ENCODE results near the gene HCST. TPM values are rescaled to one million over a fixed set of nuclear protein-coding genes. Genes with fewer than 3 reads are reported as not detected.
"Not testable (repeated sequence)": the region's sequence is repeated elsewhere in the genome, so short reads cannot be mapped to it uniquely, and the experiment has no call there.

The HCST gene
- total and polyA plus RNA-seq, 4 donors = 2.0 to 13.3 (median 3.8) TPM

DNA sequence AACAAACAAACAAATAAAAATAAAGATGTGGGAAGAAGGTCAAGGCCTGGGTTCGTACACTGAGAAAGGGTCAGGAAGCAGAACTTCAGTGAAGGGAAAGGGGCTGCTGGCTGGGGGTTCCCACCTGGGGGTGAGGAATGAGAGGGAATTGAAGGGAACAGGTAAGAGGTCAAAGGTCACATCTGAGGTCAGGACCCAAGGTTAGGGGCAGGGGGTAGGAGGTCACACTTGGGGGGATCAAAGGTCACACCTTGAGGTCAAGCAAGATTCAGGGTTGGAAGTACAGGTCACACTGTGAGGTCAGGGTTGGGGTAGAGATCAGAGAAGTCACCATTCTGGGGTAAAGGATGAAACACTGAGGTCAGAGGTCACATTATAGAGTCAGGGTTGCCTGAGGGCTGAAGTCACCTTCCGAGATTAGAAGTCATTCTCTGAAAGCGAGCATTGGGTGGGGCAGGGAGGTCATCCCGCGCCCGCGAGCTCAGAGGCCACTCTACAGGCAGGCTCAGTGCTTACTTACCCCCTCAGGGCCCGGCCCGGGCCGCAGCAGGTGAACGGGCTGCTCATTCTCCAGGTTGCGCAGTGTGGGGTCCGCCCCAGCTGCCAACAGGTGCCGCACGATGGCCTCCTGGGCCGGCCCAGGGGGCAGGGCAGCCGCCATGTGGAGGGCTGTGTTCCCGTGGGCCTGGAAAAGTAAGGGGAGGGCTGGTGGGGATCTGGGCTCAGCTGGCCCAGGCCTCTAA, 12.8 kb upstream of the HCST start:
- Histone ChIP-seq H3K9me3 (ENCODE audit: control insufficient read depth in 4 of 4, low read length in 3 of 4) (no peaks in the 10 kb centered on the region), H3K27me3 (ENCODE audit: control insufficient read depth in 4 of 4, insufficient read depth in 4 of 4, low read length in 3 of 4) (no peaks in the 10 kb centered on the region), H3K27ac (ENCODE audit: low read depth in 1 of 2, low read length in 2 of 2) (no peak overlapping the region), H3K36me3 (ENCODE audit: control insufficient read depth in 4 of 4, insufficient read depth in 3 of 4, low read depth in 1 of 4, low read length in 3 of 4) (peaks cover 7 to 26% (median 11%) of the 10 kb centered on the region in 4 donors), H3K4me3 (ENCODE audit: low read depth in 1 of 3, low read length in 3 of 3) (no peak overlapping the region), H3K4me1 (ENCODE audit: control insufficient read depth in 4 of 4, insufficient read depth in 4 of 4, low read length in 3 of 4) (no peaks in the 10 kb centered on the region), H3K9ac (ENCODE audit: low read depth in 1 of 2, low read length in 2 of 2) (no peak overlapping the region)
- DNase-seq (ENCODE audit: low spot score) = no peak
- 97% methylated on average over 18 of the region's 18 CpGs for WGBS
- TF ChIP-seq RXRA (IDR thresholded peaks at IDR 0.05) (no peak), RAD21 (IDR thresholded peaks at IDR 0.05) (no peak), CTCF (IDR thresholded peaks at IDR 0.05; ENCODE audit: low read depth, low read length, missing input control) (no peak), ZBTB33 (IDR thresholded peaks at IDR 0.05) (no peak), NR2F2 (IDR thresholded peaks at IDR 0.05) (peak; percentile 92), HNF4A (conservative IDR thresholded peaks at IDR 0.05) (peak in 1 of 2 donors; percentile 15)
- TF ChIP-seq, protein P1, sequence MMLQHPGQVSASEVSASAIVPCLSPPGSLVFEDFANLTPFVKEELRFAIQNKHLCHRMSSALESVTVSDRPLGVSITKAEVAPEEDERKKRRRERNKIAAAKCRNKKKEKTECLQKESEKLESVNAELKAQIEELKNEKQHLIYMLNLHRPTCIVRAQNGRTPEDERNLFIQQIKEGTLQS (IDR thresholded peaks at IDR 0.05) = no peak

DNA sequence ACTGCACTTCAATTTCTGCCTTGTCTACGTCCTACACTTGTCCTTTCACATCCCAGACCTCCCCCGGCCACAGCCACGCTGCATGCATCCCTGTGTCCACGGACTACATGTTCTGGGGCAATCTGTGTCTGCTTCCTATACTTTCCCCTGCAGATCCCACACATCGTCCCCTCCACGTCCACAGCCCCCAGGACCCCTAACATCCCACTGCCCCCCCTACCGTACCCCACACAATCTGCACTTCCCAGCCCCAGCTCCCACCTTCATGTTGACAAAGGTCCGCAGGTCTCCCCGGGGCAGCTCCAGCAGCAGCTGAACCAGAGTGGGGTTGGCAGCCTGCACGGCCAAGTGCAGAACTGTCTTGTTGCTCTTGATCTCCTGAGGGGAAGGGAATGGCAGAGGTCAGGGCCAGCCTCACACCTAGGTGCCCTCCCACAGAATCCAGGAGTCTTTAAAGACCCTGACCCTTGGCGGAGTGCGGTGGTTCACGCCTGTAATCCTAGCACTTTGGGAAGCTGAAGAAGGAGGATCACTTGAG, 12.1 kb upstream of the HCST start:
- 97% methylated on average over 13 of the region's 13 CpGs for WGBS
- H3K4me1 ChIP-seq (ENCODE audit: control insufficient read depth in 4 of 4, insufficient read depth in 4 of 4, low read length in 3 of 4) = no peaks in the 10 kb centered on the region
- H3K9me3 ChIP-seq (ENCODE audit: control insufficient read depth in 4 of 4, low read length in 3 of 4) = no peaks in the 10 kb centered on the region
- H3K9ac ChIP-seq (ENCODE audit: low read depth in 1 of 2, low read length in 2 of 2) = no peak overlapping the region
- peaks cover 7 to 29% (median 11%) of the 10 kb centered on the region in 4 donors for H3K36me3 ChIP-seq (ENCODE audit: control insufficient read depth in 4 of 4, insufficient read depth in 3 of 4, low read depth in 1 of 4, low read length in 3 of 4)
- no peak overlapping the region for H3K27ac ChIP-seq (ENCODE audit: low read depth in 1 of 2, low read length in 2 of 2)
- DNase-seq (ENCODE audit: low spot score) = no peak
- no peak overlapping the region for H3K4me3 ChIP-seq (ENCODE audit: low read depth in 1 of 3, low read length in 3 of 3)
- no peaks in the 10 kb centered on the region for H3K27me3 ChIP-seq (ENCODE audit: control insufficient read depth in 4 of 4, insufficient read depth in 4 of 4, low read length in 3 of 4)
- TF ChIP-seq RXRA (IDR thresholded peaks at IDR 0.05) (no peak), FOXA1 (IDR thresholded peaks at IDR 0.05) (no peak), MAX (IDR thresholded peaks at IDR 0.05) (no peak), JUND (IDR thresholded peaks at IDR 0.05) (no peak), YY1 (IDR thresholded peaks at IDR 0.05) (no peak), REST (IDR thresholded peaks at IDR 0.05) (no peak), TAF1 (conservative IDR thresholded peaks at IDR 0.05) (no peak)

DNA sequence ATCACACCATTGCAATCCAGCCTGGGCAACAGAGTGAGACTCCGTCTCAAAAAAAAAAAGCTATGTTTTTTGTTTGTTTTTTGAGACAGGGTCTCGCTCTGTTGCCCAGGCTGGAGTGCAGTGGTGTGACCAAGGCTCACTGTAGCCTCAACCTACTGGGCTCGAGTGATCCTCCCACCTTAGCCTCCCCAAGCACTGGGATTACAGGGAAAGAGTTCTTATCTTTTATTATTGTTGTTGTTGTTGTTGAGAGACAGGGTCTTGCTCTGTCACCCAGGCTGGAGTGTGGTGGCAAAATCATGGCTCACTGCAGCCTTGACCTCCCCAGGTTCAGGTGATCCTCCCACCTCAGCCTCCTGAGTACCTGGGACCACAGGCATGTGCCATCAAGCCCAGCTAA, 10.5 kb upstream of the HCST start:
- not testable (repeated sequence) for H3K4me1 ChIP-seq (ENCODE audit: control insufficient read depth in 4 of 4, insufficient read depth in 4 of 4, low read length in 3 of 4); DNase-seq (ENCODE audit: low spot score); H3K4me3 ChIP-seq (ENCODE audit: low read depth in 1 of 3, low read length in 3 of 3); H3K27me3 ChIP-seq (ENCODE audit: control insufficient read depth in 4 of 4, insufficient read depth in 4 of 4, low read length in 3 of 4); H3K27ac ChIP-seq (ENCODE audit: low read depth in 1 of 2, low read length in 2 of 2); H3K9ac ChIP-seq (ENCODE audit: low read depth in 1 of 2, low read length in 2 of 2); H3K9me3 ChIP-seq (ENCODE audit: control insufficient read depth in 4 of 4, low read length in 3 of 4)
- 98% methylated on average over 3 of the region's 3 CpGs for WGBS
- H3K36me3 ChIP-seq (ENCODE audit: control insufficient read depth in 4 of 4, insufficient read depth in 3 of 4, low read depth in 1 of 4, low read length in 3 of 4) = peaks cover 8 to 35% (median 14%) of the 10 kb centered on the region in 4 donors
